GM19372 (cell line): ENCODE measurements around the gene SDF4.
"Not testable (repeated sequence)": the region's sequence is repeated elsewhere in the genome, so short reads cannot be mapped to it uniquely, and the experiment has no call there.

Source experiments
- ATAC-seq: cut with Tn5 transposase; IDR thresholded peaks from one replicate; pipeline ENCODE4 v1.9.1; 2021; ENCODE audit warnings: mild to moderate bottlenecking, low read depth, moderate library complexity; ENCODE audit not compliant: unreplicated experiment

The SDF4 gene

GRCh38 chr1:1200876-1201810, 30.7 kb downstream of the SDF4 start:
- peak; percentile 56 for ATAC-seq

GRCh38 chr1:1199961-1200875, 31.6 kb downstream of the SDF4 start:
- ATAC-seq = no peak

GRCh38 chr1:1199141-1199960, 32.5 kb downstream of the SDF4 start:
- no peak for ATAC-seq

GRCh38 chr1:1198423-1199140, 33.2 kb downstream of the SDF4 start:
- no peak for ATAC-seq

- no peak for ATAC-seq
These were observed 34.0 kb downstream of the SDF4 start for GRCh38 chr1:1197551-1198422.

GRCh38 chr1:1197188-1197500, 34.7 kb downstream of the SDF4 start:
- ATAC-seq = no peak

GRCh38 chr1:1196431-1197187, 35.2 kb downstream of the SDF4 start:
- ATAC-seq = no peak

- not testable (repeated sequence) for ATAC-seq
These were observed 36.1 kb downstream of the SDF4 start for GRCh38 chr1:1195726-1196125.

GRCh38 chr1:1194723-1195122, 37.1 kb downstream of the SDF4 start:
- no peak for ATAC-seq

- no peak for ATAC-seq
These were observed 40.1 kb downstream of the SDF4 start for GRCh38 chr1:1191734-1192133.

GRCh38 chr1:1189111-1189510, 42.7 kb downstream of the SDF4 start:
- no peak for ATAC-seq

- no peak for ATAC-seq
These were observed 43.9 kb downstream of the SDF4 start for GRCh38 chr1:1187938-1188337.

- ATAC-seq = no peak
These were observed 46.6 kb downstream of the SDF4 start for GRCh38 chr1:1185101-1185765.

- ATAC-seq = no peak
These were observed 47.7 kb downstream of the SDF4 start for GRCh38 chr1:1183833-1184775.

GRCh38 chr1:1183221-1183747, 48.5 kb downstream of the SDF4 start:
- ATAC-seq = no peak

- ATAC-seq = no peak
These were observed 49.1 kb downstream of the SDF4 start for GRCh38 chr1:1182491-1183220.
